Activated B cell treated with CpG ODN at 0.5 μM for 24 hours (primary cell): ENCODE measurements around the gene KCNMA1. TPM values are rescaled to one million over a fixed set of nuclear protein-coding genes. Genes with fewer than 3 reads are reported as not detected.

Source experiments
- ATAC-seq: fragments of 200-7000 bp; cut with Tn5 transposase; one replicate; pipeline ENCODE4 v1.10.0; 2021; ENCODE audit warnings: low read depth, mild to moderate bottlenecking, moderate library complexity
- CTCF ChIA-PET: fragments of 350-600 bp; sonication (Branson Sonifier 250); formaldehyde crosslinking; loops from one replicate; lab custom pipeline; 2021; ENCODE audit warnings: antibody characterized with exemption; lab: Charles Lee
- POLR2A ChIA-PET: fragments of 350-600 bp; sonication (Branson Sonifier 250); formaldehyde crosslinking; loops from one replicate; lab custom pipeline; 2021; ENCODE audit warnings: antibody characterized with exemption; lab: Charles Lee
- DNase-seq: peaks from one replicate; pipeline ENCODE4 v3.0.0; 2022
- H3K27ac Mint-ChIP-seq: one replicate; pipeline ENCODE4 v1.8.0; 2020; ENCODE audit warnings: mixed read lengths
- H3K27me3 Mint-ChIP-seq: one replicate; pipeline ENCODE4 v1.8.0; 2021; ENCODE audit warnings: mixed read lengths
- H3K36me3 Mint-ChIP-seq: one replicate; pipeline ENCODE4 v1.8.0; 2021; ENCODE audit warnings: low read depth, mixed read lengths
- H3K4me1 Mint-ChIP-seq: one replicate; pipeline ENCODE4 v1.8.0; 2021; ENCODE audit warnings: mixed read lengths
- H3K4me3 Mint-ChIP-seq: one replicate; pipeline ENCODE4 v1.8.0; 2020; ENCODE audit warnings: mild to moderate bottlenecking, mixed read lengths
- H3K9me3 Mint-ChIP-seq: one replicate; pipeline ENCODE4 v1.8.0; 2020; ENCODE audit warnings: mixed read lengths
- CTCF ChIP-seq: fragments of 200-600 bp; IDR thresholded peaks from one replicate; pipeline ENCODE4 v1.8.0; 2022; ENCODE audit warnings: antibody characterized with exemption, mild to moderate bottlenecking
- intact Hi-C: fragments of 100-400 bp; cut with micrococcal nuclease; formaldehyde crosslinking; loops from one replicate; pipeline ENCODE4 v1.15.1; 2024
- total RNA-seq: library from RNA; stranded (reverse); gene quantifications from 2 replicates; pipeline ENCODE4 v1.2.3, GENCODE V29; 2022

The KCNMA1 gene
- total RNA-seq, 1 donor from 2014 or later = 3.7 TPM

- POLR2A ChIA-PET = no interaction called here
- ATAC-seq (no peak), DNase-seq (no peak)
- Mint-ChIP-seq H3K4me3 (no peak overlapping the region), H3K9me3 (no peaks in the 10 kb centered on the region), H3K36me3 (no peaks in the 10 kb centered on the region), H3K27me3 (peaks cover 1% of the 10 kb centered on the region), H3K27ac (no peak overlapping the region), H3K4me1 (no peaks in the 10 kb centered on the region)
- intact Hi-C loops = loop anchor here (5.0 kb wide), 1 partner anchor 1712 kb away; the partner anchor contains the start of gene ZNF503
- no peak for TF ChIP-seq CTCF
- CTCF ChIA-PET = no interaction called here
Measured at GRCh38 chr10:77114181-77114821, 523.3 kb downstream of the KCNMA1 start.

- TF ChIP-seq CTCF = no peak
- CTCF ChIA-PET = no interaction called here
- POLR2A ChIA-PET = no interaction called here
- Mint-ChIP-seq H3K9me3 (no peaks in the 10 kb centered on the region), H3K4me1 (no peaks in the 10 kb centered on the region), H3K27me3 (peaks cover 1% of the 10 kb centered on the region), H3K27ac (no peak overlapping the region), H3K4me3 (no peak overlapping the region), H3K36me3 (no peaks in the 10 kb centered on the region)
- intact Hi-C loops = loop anchor here (5.0 kb wide), 1 partner anchor 1710 kb away; the partner anchor contains the start of gene ZNF503
- no peak for ATAC-seq
- no peak for DNase-seq
Measured at GRCh38 chr10:77111611-77112550, 525.7 kb downstream of the KCNMA1 start.

- no peak for ATAC-seq
- H3K4me3 Mint-ChIP-seq = no peak overlapping the region
- ChIA-PET CTCF (interaction anchor here (1.5 kb wide), 1 partner anchor 17 kb away, joined by 5 read pairs; no protein-coding TSS in a partner anchor), POLR2A (no interaction called here)
- intact Hi-C loops = loop anchor here (5.0 kb wide), 1 partner anchor 1708 kb away; the partner anchor contains the start of gene ZNF503
- H3K4me1 Mint-ChIP-seq = no peaks in the 10 kb centered on the region
- no peak overlapping the region for H3K27ac Mint-ChIP-seq
- H3K9me3 Mint-ChIP-seq = no peaks in the 10 kb centered on the region
- H3K27me3 Mint-ChIP-seq = peaks cover 1% of the 10 kb centered on the region
- H3K36me3 Mint-ChIP-seq = no peaks in the 10 kb centered on the region
- no peak for TF ChIP-seq CTCF
- DNase-seq = no peak
Measured at GRCh38 chr10:77110757-77111156, 526.9 kb downstream of the KCNMA1 start.

GRCh38 chr10:77109351-77109994 lies 528.1 kb downstream of the KCNMA1 start:
- ChIA-PET CTCF (interaction anchor here (1.5 kb wide), 1 partner anchor 19 kb away, joined by 5 read pairs; no protein-coding TSS in a partner anchor), POLR2A (no interaction called here)
- TF ChIP-seq CTCF = no peak
- DNase-seq = no peak
- Mint-ChIP-seq H3K36me3 (no peaks in the 10 kb centered on the region), H3K27me3 (peaks cover 1% of the 10 kb centered on the region), H3K4me3 (no peak overlapping the region), H3K27ac (no peak overlapping the region), H3K4me1 (no peaks in the 10 kb centered on the region), H3K9me3 (no peaks in the 10 kb centered on the region)
- ATAC-seq = no peak
- intact Hi-C loops = no loop called here
